DLD1 (cell line): ENCODE data around the gene ABCA3.

Experiments
- in situ Hi-C: cut with HindIII; loops from 2 replicates; pipeline ENCODE4 v1.10.0; 2017; ENCODE audit warnings: low sequenced_read_pairs

ABCA3 gene

DNA sequence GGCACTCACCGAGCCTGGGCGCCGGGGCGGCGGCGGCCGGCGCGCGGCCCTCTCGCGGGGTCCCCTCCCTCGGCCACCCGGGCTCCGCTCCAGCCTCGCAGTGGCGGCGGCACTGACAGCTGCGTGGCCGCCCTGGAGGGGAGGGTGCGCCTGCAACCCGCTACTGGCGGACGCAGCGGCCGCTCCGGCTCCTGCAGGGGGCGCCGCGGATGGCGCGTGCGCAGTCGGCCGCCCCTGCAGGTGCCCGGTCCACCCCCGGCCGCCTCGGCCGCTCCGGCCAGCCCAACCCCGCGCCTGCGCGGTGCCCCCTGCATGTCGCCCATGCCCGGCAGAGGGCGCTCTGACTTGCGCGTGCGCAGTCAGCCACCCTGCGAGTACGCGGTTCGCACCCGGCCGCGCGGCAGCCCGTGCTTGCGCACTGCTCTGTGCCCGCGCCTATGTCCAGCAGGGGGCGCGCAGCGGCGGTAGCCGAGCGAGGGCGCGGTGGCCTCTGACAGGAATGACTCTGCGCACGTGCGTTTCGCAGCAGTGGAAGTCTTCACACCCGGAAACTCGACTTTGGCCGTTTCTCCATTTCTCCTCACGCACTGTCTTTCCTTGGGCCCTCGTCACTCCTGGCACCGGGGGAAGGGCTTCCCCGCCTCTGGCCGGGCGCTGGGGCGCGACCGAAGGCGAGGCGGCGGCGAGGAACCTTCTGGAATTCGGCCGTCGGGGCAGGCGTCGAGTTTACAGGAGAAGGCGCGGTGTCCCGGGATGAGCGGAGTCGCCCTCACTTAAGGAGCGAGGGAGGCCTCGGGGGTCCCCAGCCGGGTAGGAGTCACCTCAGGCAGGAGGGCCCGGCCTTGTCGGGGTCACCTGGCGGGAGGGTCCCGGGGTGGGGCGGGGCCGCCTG, at the start of gene ABCA3:
TSS of gene ABCA3 (minus strand) at position 165 of the 892 bp plus-strand sequence. CDS start 14,262 bp downstream, outside the sequence.
- in situ Hi-C loops: no loop called here

DNA sequence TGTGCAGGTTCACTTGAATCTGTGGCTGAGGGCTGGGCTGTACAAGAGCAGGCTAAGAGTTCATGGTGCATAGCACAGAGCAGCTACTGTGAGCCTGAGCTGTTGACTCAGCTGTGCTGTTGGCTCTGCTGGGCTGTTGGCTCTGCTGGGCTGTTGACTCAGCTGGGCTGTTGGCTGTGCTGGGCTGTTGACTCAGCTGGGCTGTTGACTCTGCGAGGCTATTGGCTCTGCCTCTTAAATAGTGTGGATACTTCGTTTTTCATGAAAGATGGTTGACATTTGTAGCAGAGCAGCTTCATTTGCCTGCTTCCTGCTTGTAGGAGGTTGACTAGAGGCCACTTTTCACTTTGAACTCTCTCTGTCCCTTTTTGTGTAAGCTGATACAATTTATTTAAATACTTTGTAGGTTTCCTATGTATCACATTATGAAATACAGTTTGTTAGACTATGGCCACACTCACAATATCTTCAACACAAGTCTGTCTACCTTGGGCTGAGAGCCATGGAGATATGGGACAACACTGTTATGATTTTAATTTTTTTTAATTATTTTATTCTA, 48.4 kb upstream of the ABCA3 start:
- in situ Hi-C loops: loop anchor here (10.0 kb wide), 1 partner anchor 116 kb away; no protein-coding TSS in a partner anchor

DNA sequence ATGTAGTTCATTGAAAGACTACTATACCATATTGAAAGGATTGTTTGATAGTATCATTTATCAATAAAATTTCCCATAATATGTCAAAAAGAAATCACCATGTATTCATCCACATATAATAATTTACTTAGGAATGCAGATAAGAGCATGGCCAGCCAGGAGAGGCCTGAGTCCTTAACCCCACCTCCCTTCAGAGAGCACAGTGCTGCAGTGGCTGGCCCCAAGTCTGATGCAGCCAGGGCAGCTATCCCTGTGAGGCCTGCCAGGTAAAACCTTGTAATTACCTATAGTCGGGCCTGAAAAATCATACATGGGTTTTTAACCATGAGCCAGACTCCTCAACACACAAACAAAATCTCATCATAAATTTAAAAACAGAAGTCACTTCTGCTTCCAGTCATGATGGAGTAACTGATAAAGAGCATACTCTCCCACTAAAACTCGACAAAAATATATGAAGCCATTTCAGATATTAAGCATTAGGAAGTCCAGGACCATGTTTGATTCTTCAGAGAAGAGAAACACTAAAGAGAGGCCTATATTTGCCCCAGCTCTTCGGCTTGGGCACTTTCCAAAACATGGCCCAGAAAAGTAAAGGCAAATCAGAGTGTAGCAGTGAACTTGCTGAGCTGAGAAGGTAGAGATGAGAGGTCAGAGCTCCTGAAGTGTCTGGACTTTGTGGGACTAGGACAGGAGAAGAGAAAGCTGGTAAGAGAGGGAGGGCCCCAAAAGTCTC, 47.8 kb upstream of the ABCA3 start:
- in situ Hi-C loops: loop anchor here (10.0 kb wide), 1 partner anchor 116 kb away; no protein-coding TSS in a partner anchor

DNA sequence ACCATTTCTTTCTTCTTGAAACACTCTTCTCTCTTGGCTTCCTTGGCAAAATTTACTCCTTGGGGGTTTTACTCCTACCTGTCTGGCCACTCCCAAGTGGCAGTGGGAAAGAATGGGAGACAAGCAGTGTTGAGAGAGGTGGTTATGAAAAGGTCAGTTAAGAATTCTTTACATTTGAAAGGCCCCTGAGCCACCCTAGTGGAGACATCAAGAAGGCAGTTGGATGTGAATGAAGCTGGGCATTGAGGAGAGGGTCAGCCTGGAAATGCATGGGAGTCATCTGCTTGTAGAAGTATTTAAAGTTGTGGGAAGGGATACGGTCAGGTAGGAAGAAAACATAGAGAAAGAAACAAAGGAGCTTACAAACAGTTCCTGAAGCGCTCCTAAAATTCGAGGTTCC, 46.5 kb upstream of the ABCA3 start:
- in situ Hi-C loops: loop anchor here (10.0 kb wide), 1 partner anchor 118 kb away; no protein-coding TSS in a partner anchor

DNA sequence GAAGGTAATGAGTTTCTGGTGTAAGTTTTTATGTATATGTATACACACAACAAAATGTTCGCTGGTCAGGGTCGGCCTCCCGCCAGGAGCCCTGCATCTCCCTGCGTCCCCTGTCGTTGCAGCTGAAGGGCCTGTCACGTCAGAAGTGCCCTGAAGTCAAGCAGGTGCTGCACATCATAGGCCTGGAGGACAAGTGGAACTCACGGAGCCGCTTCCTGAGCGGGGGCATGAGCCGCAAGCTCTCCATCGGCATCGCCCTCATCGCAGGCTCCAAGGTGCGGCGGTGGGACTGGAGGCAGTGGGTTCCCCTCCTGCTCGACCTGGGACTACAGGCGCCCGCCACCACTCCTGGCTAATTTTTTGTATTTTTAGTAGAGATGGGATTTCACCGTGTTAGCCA, 45.5 kb upstream of the ABCA3 start:
- in situ Hi-C loops: loop anchor here (10.0 kb wide), 1 partner anchor 119 kb away; no protein-coding TSS in a partner anchor

DNA sequence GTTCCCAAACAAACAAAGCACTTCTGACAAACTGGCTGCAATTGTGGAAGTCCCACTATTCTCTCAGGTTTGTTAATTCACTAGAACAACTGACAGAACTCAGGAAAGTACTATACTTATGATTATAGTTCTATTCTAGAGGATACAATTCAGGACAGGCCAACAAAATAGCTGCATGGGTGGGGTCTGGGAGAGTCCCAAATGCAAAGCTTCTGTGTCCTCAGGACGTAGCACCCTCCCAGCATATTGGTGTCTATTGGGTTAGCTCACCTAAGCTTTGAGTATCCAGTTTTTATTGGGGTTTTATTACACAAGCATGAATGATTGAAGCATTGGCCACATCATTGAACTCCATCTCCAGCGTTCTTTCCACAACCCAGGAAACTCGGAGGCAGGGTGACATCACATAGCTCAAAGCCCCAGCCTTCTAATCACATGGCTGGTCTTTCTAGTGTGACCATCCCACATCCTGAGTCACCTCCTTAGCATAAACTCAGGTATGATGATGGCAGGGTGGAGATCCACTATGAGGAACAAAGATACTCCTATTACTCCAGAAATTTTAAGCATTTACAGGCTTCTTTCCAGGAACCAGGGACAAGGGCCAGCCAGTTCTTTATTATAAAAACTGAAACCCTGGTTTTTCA, 44.8 kb upstream of the ABCA3 start:
- in situ Hi-C loops: loop anchor here (10.0 kb wide), 1 partner anchor 119 kb away; no protein-coding TSS in a partner anchor

DNA sequence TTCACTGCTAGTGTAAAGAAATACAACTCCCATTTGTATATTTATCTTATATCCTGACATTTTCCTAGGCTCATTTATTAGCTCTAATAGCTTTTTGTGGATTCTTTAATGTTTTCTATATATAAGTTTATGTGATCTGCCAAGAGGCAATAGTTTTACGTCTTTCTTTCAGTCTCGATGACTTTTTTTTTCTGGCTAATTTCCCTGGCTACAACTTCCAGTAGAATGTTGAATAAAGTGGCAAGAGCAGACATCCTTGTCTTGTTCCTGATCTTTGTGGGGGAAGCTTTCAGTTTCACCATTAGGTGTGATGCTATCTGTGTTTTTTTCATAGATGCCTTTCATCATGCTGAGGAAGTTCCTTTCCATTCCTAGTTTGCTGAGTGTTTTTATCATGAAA, 43.9 kb upstream of the ABCA3 start:
- in situ Hi-C loops: loop anchor here (10.0 kb wide), 1 partner anchor 120 kb away; no protein-coding TSS in a partner anchor

DNA sequence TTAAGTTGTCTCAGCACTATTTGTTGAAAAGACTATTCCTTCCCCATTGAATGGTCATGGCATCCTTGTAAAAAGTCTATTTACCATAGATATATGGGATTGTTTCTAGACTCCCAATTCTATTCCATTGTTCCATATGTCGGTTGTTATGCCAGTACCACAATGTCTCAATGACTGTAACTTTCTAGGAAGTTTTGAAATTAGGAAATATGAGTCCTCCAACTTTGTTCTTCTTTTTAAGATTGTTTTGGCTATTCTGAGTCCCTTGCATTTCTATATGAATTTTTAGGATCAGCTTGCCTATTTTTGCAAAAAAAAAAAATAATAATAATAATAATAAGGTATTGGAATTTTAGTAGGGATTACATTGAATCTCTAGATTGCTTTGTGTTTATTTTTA, 43.0 kb upstream of the ABCA3 start:
- in situ Hi-C loops: loop anchor here (10.0 kb wide), 1 partner anchor 121 kb away; no protein-coding TSS in a partner anchor

DNA sequence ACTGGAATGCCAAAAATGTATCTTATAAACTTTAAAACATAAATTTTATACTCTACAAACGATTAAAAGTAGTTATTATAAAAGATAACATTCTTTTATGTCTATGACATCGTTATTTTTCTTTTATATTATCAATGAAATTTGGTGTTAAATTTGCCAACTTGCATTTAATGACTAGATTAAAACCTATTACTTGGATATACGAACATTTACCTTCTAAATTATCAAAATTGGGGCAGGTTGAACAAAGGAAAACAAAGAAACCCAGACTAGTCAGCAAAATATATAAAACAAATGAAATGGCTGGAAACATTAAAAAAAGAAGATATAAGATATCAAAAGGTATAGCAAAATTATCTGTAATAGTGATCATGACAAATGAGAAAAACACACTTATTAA, 34.1 kb upstream of the ABCA3 start:
- in situ Hi-C loops: no loop called here

DNA sequence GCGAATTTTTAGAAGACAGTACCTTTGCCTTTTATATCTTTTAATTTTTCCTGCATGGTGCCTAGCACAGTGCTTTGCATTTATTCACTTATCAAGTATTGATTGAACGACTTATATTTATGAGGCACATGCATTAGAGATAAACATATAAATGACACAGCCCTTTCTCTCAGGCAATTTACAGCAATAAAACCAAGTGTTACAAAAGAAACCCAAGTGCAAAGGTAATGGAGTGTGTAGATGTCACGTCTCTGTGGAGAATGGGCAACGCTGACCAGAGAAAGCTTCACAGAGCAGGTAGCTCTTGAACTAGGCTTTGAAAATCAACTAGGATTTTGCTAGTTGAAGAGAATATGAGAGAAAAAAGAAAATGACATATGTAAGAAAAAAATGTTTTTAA, 32.6 kb upstream of the ABCA3 start:
- in situ Hi-C loops: no loop called here

DNA sequence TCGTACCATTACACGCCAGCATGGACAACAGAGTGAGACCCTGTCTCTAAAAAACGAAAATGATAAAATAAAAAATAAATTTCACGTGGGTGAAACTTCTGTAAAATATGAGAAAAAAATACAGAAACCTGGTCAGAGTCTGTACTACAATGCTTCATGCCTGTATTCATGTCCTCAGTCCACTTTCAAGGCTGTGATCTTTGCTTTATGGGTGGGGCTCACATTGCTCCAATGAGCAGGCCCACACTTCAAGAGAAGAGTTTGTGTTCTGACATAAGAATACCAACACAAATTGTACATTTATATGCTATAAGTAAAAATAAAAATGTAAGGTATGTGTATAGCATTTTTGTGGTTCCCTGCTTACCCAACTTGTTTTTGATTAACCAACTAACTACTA, 32.2 kb upstream of the ABCA3 start:
- in situ Hi-C loops: no loop called here

DNA sequence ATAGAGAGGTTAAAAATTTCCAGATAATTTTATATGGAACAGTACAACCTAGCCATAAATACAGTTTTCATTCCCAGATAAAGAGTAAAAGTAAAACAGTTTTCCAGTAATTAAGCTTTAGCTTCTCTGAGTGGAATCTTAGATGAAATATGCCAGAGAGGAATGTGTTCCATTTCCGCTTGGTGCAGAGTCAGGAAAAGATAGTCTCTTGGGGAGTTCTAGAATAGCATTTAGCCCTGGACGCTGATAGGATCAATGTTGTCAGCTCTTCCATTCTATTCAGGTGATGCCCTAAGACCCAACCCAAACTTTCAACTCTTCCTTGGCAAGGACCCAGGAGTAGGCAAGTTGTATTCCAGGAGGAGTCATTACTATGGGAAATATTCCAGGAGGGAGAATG, 30.9 kb upstream of the ABCA3 start:
- in situ Hi-C loops: no loop called here

DNA sequence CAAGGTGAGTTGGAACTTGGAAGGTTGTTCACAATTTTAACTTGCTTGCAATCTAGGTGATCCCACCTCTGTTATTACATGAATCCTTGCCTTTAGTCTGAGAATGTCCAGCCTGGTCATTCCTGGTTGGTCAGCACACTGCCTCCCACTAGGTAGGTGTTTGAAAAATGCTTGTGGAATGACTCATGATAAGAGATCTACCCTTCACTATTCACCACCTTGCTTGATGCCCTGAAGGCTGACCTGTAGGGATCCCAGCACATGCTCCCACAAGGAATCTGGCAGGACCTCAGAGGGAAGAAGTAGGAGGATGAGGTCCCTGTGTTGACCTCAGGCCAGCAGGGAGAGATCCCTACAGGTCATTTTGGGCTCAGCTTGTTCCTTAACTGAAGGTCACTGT, 30.2 kb upstream of the ABCA3 start:
- in situ Hi-C loops: no loop called here

DNA sequence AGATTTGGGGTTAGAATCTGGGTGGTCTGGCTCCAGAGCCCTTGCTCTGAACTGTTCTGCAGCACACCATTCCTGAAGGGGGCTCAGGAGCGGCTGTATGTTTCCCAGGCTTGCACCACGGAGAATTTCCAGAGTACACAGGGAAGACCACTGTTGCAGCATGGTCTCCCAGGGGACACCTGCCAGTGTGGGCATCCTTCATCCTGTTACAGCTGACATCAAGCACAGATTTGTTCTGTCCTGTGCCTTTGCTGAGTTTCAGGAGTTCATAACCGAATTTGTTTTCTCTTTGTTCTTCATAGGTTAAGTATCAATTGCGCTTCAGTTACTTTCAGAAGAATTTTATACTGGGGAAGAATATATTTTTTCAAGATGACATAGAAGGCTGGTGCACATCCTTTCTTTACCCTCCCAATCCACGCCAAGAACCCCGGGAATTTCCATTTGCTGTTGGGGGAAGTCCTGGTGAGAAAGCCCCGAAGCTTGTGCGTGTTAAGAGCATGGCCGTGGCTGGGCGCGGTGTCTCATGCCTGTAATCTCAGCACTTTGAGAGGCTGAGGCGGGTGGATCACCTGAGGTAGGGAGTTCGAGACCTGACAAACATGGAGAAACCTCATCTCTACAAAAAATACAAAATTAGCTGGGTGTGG, 26.3 kb upstream of the ABCA3 start:
- in situ Hi-C loops: no loop called here

DNA sequence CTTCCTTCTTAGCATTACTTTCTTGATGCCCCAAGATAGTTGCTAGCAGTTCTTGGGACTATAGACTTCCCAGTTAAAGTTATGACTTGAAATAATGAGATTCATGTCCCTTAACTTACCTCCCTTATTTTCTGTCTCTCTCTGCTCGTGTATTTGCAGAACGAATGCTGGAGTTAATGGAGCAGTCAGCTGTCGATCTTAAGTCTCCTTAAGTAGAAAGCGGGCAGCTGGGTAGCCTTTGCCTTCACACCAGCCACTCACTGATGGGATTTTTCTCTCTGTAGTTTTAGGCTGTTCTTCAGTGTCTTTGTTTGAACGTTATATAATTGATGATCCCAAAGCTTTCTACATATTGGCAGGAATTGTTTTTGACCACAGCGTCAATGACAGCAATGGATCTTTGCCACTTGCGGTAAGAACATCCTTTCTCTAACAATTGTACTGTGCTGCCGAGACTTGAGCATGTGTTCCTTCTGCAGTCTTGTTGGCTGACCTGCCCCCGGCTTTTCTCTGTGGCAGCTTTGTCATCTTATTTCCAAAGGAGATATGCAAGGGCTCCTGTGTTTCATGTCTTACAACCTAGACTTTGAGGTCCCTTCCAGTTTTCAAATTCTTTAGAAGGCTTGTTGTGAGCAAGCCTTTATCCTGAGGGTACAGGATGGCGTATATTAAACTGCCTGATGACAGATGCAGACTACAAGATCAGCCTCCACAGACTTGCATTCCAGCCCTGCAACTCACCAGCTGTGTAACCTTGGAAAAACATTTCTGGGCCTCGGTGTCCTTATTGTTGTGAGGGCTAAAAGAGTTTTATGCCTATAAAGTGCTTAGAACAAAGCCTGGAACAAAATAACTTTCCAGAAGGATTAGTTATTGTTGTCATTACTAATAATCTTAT, 25.1 kb upstream of the ABCA3 start:
- in situ Hi-C loops: no loop called here

DNA sequence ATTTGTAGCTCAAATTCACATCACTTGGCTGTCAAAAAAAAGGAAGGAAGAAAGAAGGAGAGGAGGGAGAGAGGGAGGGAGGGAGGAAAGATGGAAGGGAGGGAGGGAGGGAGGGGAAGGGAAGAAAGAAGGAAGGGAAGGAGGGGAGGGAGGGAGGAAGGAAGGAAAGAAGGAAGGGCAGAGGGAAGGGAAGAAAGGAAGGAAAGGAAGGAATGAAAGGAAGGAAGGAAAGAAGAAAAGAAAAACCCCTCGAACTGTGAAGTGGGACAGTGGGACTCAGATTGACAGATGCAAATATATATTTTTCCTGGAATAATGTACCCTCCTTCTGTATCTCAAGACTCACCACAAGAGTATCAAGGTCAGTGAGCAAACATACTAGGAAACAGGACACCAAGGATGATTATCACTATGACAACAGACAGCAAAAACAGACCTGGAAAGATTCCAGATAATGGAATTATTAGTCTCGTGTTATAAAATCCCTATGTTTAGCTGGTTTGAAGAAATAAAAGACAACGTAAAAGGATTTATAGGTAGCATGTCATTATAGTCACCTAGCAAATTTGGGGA, 24.2 kb upstream of the ABCA3 start:
- in situ Hi-C loops: no loop called here

DNA sequence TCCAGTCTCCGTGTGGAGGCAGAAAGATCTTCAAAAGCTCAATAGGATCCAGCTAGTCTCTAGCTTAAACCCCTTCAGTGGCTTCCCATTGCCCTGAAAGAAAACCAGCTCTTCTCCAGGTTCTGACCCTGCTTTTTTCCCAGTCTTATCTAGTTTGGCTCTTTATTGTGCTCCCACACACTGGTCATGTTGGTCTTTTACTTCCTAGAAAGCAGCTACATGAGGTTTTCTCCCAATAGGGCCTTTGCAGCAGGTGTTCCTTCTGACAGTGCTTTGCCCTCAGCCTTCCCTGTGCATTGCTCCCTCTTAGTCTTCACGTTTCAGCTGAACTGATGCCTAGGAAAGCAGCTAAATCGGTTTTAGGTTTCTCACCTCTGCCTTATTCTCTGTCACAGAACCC, 21.7 kb upstream of the ABCA3 start:
- in situ Hi-C loops: no loop called here

DNA sequence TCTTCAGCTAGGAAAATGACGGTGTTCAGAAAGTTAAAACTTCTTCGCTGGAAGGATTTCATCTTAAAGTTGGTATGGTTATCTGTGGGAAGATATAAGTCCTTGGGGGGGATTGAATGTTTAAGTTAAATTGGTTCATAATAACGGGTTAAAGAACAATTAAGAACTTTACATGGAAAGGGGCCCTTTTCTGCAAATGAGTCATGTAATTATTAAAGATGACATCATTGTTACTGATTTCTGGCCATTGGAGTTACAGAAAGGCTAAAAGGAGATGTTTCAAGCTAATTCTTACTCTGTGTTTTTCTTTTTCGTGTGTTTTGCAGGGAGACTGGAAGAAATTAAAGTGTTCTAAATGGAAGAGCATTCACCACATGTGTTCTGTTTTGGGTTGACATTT, 20.6 kb upstream of the ABCA3 start:
- in situ Hi-C loops: no loop called here

DNA sequence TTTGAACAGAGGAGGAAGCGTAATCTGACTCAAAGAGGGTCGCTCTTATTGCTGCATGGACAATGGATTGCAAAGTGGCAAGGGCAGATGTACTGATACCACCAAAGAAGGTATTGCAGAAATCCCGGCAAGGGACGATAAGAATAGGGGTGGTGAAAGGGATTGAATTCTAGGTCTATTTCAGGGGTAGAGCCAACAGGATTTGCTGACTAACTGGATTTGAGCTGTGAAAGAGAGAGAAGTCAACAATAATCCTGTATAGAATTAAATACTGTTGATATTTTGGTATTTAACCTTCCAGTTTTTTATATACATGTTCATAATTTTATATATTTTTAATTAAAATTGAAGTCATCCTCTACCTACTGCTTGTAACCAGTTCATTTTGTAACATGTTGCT, 19.4 kb upstream of the ABCA3 start:
- in situ Hi-C loops: no loop called here
